Spinal cord (tissue), 10 donors: ENCODE measurements around the gene MISP3. TPM values are rescaled to one million over a fixed set of nuclear protein-coding genes. Genes with fewer than 3 reads are reported as not detected.

Experiments used
- DNase-seq, 6 donors: peaks; one replicate each; pipeline versions ENCODE4 v3.0.0 to v3.0.0-alpha.2; 2013 to 2015; ENCODE audit warnings: low spot score in 6 of 6, low read depth in 4 of 6
- H3K27ac ChIP-seq: one replicate; pipeline ENCODE4 v1.5.1; 2013; ENCODE audit warnings: low read depth, low read length, control low read depth
- H3K27me3 ChIP-seq: one replicate; pipeline ENCODE4 v1.6.1; 2013; ENCODE audit warnings: low read length; ENCODE audit not compliant: control insufficient read depth, insufficient read depth
- H3K36me3 ChIP-seq: one replicate; pipeline ENCODE4 v1.6.1; 2013; ENCODE audit warnings: low read length; ENCODE audit not compliant: control insufficient read depth, insufficient read depth
- H3K4me1 ChIP-seq: one replicate; pipeline ENCODE4 v1.6.1; 2013; ENCODE audit warnings: low read length; ENCODE audit not compliant: control insufficient read depth, insufficient read depth
- H3K4me3 ChIP-seq: one replicate; pipeline ENCODE4 v1.5.1; 2013; ENCODE audit warnings: low read depth, low read length, control low read depth
- H3K9me3 ChIP-seq: one replicate; pipeline ENCODE4 v1.6.1; 2013; ENCODE audit warnings: low read length; ENCODE audit not compliant: control insufficient read depth, insufficient read depth
- WGBS: methylation state at CpG from one replicate; pipeline ENCODE4 v1.1.5; 2013; ENCODE audit warnings: missing lambda C conversion rate; ENCODE audit not compliant: insufficient coverage; 5-methylcytosine and 5-hydroxymethylcytosine counted together
- polyA plus RNA-seq, 2 donors: library from polyadenylated mRNA; unstranded; fragments of 120-200 nt; gene quantifications; one replicate each; pipeline ENCODE4 v1.2.1, GENCODE V29; 2013; ENCODE audit not compliant: insufficient read length in 2 of 2
- total RNA-seq, 2 donors: library from RNA; depleted of rRNA in 1 of 2; stranded (reverse); fragments of 120-200 nt in 1 of 2; fragments of >200 nt in 1 of 2; gene quantifications; one replicate each; pipeline versions ENCODE4 v1.2.3 to v1.2.4, GENCODE V29; 2013 to 2014
- donor health status: healthy.

MISP3 gene
- total and polyA plus RNA-seq, 4 donors, result 1.2 to 12.4 (median 8.1) TPM

DNA sequence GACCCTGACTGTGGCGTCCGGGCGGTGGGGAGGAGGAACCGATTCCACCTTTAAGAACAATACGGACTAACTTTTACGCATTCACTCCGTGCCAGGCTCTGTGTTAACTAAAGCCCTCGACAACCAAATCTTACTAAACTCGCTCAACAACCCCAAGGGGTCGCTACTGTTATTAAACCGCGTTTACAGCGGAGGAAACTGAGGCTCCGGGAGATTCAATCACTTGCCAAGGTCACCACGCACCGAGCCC, 16.8 kb downstream of the MISP3 start:
- Histone ChIP-seq H3K9me3 (no peaks in the 10 kb centered on the region), H3K4me1 (peaks cover 20% of the 10 kb centered on the region), H3K27me3 (no peaks in the 10 kb centered on the region), H3K4me3 (peak overlapping the region; percentile 19), H3K27ac (no peak overlapping the region), H3K36me3 (peaks cover 33% of the 10 kb centered on the region)
- peak in 2 of 6 donors; percentile 53 to 69 for DNase-seq
- WGBS, result 6% methylated on average over 16 of the region's 16 CpGs

DNA sequence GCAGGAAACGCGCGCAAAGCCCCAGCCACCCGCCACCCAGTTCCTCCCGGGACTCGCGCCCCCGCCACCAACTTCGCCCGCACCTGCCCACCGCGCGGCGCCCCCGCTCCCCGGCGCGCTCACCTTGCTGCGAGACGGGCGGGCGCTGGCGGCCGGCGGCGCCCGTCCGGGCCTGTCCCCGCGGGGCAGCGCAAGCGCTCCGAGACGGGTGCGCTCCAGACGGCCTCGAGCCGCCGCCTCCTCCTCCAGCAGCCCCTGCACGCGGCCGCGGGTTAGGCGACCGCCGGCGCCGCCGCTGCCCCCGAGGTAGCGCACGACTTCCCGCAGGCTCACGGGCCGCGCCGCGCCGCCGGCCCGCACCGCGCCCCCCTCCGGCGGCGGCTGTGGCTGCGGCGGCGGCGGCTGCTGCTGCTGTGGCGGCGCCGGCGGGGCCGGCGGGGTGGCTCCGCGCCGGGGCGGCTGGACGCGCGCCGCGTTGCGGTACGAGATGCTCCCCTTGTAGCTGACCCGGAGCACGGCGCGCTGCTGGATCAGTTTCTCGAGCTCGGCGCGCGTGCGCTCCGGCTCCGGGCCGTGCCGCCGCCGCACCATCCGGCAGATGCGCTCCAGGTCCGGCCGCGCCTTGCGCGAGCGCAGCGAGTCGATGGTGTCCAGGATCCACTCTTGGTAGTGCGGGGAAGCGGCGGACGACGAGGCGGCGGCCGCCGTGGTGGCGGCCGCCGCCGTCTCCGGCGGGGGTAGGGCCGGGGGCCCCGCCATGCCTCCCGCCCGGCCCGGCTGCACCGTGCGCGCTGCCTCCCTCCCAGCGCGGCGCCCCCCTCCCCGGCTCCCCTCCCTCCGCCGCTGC, 17.3 kb downstream of the MISP3 start:
- WGBS, result under 1% methylated on average over 124 of the region's 142 CpGs
- H3K27me3 ChIP-seq, result no peaks in the 10 kb centered on the region
- peak in 2 of 6 donors; percentile 77 to 80 for DNase-seq
- no peak overlapping the region for H3K27ac ChIP-seq
- no peaks in the 10 kb centered on the region for H3K9me3 ChIP-seq
- peak overlapping the region; percentile 48 for H3K4me3 ChIP-seq
- peaks cover 20% of the 10 kb centered on the region for H3K4me1 ChIP-seq
- peaks cover 33% of the 10 kb centered on the region for H3K36me3 ChIP-seq

DNA sequence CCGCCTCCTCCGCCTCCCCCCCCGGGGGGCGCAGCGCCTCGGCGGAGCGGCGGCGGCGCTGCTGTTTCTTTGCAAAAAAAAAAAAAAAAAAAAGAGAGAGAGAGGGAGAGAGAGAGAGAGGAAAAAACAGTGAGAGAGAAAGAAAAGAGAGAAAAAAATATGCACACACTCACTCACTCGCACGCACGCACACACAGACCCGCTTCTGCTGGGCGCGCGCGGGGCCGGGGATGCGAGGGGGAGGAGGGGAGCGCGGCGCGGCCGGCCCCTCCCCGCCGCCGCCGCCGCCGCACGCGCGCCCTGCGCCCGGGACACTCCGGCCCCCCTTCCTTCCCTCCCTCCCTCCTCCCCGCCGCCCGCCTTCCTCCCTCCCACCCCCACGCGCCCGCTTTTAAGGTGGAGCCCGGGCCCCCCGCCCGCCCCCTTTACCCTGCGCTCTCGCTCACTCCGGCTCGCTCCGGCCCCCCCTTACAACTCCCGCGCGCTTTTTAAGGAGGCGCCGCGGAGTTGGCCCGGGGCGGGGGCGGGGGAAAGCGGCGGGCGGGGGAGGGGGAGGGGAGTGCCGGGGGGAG, 18.0 kb downstream of the MISP3 start, which contains the start of gene SAMD1:
Gene SAMD1, minus strand, starts transcription at position 243 of the 572 bp plus-strand sequence.
- WGBS, result no CpG with 5 or more reads among the region's 65 CpGs
- peaks cover 28% of the 10 kb centered on the region for H3K36me3 ChIP-seq
- H3K9me3 ChIP-seq, result no peaks in the 10 kb centered on the region
- H3K4me3 ChIP-seq, result peak within 1 kb of the TSS; percentile 79
- peak in 4 of 6 donors; percentile 74 to 97 (median 88) for DNase-seq
- H3K27ac ChIP-seq, result peak within 1 kb of the TSS; percentile 93
- H3K4me1 ChIP-seq, result peaks cover 20% of the 10 kb centered on the region
- H3K27me3 ChIP-seq, result no peaks in the 10 kb centered on the region

DNA sequence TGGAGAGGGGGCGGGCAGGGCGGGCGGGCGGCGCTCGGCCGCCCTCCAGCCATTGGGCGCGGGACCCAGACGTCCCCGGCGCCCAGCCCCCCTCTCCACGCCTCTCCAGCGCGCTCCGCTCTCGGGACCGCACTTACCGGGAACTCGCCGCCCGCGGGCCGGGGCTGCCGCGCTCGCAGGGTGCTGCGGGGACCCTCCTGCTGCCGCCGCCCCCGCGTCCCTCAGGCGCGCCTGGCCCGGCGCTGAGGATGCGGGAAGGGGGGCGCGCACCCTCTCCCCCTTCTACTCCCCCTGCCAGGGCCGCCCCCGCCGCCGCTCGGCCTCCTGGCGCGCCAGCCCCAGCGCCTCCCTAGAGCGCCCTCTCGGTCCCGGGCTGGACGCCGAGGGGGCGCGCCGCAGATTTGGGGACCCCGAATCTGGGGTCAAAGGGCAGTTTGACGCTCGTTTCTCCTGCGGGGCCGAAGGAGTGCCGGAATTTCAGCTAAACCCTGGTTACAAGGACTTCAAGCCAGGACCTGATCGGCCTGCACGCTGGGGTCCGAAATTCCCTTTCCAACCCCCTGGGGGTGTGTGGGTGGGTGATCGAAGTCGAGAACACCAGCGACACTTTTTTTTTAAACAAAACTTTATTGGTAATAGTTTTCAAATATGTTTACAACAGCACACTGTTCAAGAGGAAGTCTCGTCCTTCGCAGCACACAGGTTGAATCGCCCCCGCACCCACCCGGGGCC, 18.7 kb downstream of the MISP3 start:
- Histone ChIP-seq H3K4me3 (peak overlapping the region; percentile 79), H3K27ac (peak overlapping the region; percentile 93), H3K36me3 (peaks cover 31% of the 10 kb centered on the region), H3K27me3 (no peaks in the 10 kb centered on the region), H3K9me3 (no peaks in the 10 kb centered on the region), H3K4me1 (peaks cover 20% of the 10 kb centered on the region)
- peak in 2 of 6 donors; percentile 71 to 78 for DNase-seq
- WGBS, result under 1% methylated on average over 60 of the region's 72 CpGs

DNA sequence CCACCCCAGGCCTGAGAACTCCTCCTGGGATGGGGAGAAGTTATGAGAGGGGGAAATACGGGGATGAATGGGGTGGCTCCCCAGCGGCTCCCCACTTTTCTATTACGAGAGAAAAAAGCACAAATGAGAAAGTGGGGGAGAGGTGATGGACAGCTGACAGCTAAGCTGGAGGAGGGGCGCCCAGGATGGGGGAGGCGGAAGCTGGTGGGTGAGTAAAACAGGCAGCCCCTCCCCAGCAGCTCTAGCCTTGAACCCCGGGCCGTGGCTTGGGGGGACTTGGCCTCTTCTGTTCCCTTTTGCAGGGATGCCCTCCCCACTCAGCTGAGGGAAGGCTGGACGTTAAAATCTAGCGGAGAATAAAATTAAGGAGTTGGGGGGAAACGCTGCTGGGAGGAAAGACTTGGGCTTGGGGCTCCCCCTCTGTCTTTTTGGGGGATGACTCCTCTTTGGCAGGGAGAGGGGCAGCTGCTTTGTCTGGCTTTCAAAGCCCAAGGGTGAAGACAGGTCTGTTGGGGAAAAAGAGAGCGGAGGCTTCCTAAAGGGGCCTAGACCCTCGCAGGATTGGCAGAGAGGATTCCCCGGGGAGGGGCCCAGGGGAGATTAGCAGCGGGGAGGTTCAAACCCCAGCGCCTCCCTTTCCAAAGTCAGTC, 19.4 kb downstream of the MISP3 start:
- H3K4me1 ChIP-seq, result peaks cover 20% of the 10 kb centered on the region
- peak overlapping the region; percentile 79 for H3K4me3 ChIP-seq
- H3K9me3 ChIP-seq, result no peaks in the 10 kb centered on the region
- no peaks in the 10 kb centered on the region for H3K27me3 ChIP-seq
- peak overlapping the region; percentile 93 for H3K27ac ChIP-seq
- peaks cover 36% of the 10 kb centered on the region for H3K36me3 ChIP-seq
- DNase-seq, result no peak
- WGBS, result 6% methylated on average over 9 of the region's 15 CpGs

DNA sequence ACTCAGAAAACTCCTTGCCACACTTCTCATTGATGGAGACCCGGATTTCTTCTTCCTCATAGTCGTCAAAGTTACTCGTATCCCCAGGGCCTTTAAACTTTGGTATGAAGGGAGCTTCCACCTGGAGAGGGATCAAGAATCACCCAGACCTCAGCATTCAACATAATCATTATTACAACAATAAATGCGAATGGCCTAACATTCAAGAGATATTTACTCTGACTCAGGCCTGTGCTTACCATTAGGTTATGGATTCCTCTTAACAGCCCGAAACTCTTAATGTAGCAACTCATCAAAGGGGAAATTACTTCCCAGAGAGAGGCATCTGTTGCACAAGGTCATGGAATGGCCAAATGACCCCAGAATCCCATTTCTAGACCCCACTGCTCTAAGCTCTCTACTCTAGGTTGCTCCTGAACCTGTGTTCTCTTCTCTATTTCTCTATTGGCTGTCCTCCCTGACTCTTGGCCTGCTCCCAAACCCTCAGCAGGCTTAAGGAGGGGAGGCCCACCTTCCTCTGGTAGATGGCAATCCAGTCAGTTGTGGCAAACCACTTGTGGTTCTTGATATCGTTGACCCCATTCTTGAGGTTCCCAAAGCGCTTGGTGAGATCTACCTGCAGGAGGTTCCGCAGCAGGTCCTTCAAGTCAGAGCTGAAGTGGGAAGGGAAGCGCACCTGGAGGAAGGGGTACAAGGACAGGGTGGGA, 20.7 kb downstream of the MISP3 start:
- DNase-seq, result no peak
- 97% methylated on average over 8 of the region's 9 CpGs for WGBS
- no peaks in the 10 kb centered on the region for H3K9me3 ChIP-seq

DNA sequence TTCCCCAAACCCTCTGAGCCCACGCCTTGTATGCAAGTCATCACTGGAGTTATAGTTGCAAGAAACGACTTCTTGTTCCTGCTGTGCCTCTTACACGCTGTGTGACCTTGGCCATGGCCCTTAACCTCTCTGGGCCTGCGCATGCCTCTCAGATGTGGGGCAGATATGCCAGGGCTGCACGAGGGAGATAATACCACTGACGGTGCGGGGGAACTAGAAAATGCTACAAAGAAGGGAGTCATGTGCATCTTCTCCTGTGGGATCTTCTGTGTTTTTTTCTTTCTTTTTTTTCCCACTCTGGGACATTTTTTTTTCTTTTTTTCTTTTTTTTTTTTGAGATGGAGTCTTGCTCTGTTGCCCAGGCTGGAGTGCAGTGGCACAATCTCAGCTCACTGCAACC, 22.3 kb downstream of the MISP3 start:
- no peaks in the 10 kb centered on the region for H3K27me3 ChIP-seq
- H3K36me3 ChIP-seq, result peaks cover 39% of the 10 kb centered on the region
- no peak overlapping the region for H3K27ac ChIP-seq
- peaks cover 11% of the 10 kb centered on the region for H3K4me1 ChIP-seq
- WGBS, result 88% methylated on average over 4 of the region's 7 CpGs
- no peaks in the 10 kb centered on the region for H3K9me3 ChIP-seq
- H3K4me3 ChIP-seq, result no peak overlapping the region
- no peak for DNase-seq

More for the DNA sequence above, 20.7 kb downstream of the MISP3 start:
- no peaks in the 10 kb centered on the region for H3K27me3 ChIP-seq
- no peak overlapping the region for H3K27ac ChIP-seq
- peaks cover 20% of the 10 kb centered on the region for H3K4me1 ChIP-seq
- peaks cover 36% of the 10 kb centered on the region for H3K36me3 ChIP-seq
- H3K4me3 ChIP-seq, result no peak overlapping the region

DNA sequence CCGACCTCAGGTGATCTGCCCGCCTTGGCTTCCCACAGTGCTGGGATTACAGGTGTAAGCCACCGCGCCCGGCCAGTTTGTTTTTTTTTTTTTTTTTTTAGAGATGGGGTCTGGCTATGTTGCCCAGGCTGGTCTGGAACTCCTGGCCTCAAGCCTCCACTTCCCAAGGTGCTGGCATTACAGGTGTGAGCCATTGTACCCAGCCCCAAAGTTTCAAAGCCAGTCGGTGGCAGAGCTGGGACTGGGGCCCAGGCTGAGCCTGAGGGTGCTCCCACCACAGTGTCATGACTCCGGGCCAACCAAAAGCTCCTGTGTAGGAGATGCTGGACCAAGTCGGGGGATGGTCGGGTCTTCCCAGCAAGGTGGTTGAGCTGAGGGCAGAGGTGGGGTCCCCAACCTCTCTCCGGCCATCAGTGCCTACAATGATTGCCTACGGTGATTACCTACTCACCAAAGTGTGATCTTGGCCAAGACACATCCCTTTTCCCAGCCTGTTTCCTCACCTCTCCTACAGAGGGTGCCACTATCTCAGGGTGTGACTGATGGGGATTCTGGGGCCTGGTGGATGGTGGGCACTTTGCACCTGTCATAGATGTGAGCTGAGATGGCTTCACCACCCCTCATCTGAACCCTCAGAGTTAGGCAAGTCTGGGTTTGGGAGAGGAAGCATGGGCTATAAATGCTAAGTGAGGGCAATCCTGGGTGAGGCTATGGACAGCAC, 23.8 kb downstream of the MISP3 start:
- H3K27me3 ChIP-seq, result no peaks in the 10 kb centered on the region
- 100% methylated on average over 4 of the region's 11 CpGs for WGBS
- peaks cover 54% of the 10 kb centered on the region for H3K36me3 ChIP-seq
- DNase-seq, result no peak
- no peaks in the 10 kb centered on the region for H3K9me3 ChIP-seq
- H3K27ac ChIP-seq, result no peak overlapping the region
- no peak overlapping the region for H3K4me3 ChIP-seq
- H3K4me1 ChIP-seq, result peaks cover 9% of the 10 kb centered on the region
